ENCODE measurements around the gene ACSL1.

ACSL1 gene

DNA sequence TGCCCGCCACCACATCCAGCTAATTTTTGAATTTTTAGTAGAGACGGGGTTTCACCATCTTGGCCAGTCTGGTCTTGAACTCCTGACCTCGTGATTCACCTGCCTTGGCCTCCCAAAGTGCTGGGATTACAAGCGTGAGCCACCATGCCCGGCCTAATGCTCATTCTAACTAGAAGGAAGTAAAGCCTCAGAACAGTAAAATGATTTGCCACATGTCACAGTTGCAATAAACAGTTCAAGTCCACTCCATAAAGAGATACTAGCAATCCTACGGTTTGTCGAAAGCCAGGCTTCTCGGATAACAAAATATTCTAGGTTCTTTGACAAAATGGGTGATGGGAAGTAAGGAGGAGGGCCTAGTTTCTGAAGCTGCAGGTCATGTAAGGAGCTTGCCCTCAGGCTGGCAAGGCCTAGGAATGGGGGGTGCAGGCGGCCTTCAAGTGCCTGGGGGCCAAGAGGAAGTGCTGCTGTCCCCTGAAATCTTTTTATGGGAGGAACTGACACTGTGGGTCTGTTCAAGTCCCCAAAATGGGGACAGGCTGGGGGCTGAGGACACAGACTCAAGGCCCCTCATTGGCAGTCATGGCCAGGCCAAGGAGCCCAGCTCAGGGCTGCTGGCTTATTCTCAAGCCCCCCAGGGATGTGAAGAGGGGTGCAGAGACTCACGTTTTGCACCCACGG lies 31.8 kb upstream of the ACSL1 start:
- TF ChIP-seq, protein P1, sequence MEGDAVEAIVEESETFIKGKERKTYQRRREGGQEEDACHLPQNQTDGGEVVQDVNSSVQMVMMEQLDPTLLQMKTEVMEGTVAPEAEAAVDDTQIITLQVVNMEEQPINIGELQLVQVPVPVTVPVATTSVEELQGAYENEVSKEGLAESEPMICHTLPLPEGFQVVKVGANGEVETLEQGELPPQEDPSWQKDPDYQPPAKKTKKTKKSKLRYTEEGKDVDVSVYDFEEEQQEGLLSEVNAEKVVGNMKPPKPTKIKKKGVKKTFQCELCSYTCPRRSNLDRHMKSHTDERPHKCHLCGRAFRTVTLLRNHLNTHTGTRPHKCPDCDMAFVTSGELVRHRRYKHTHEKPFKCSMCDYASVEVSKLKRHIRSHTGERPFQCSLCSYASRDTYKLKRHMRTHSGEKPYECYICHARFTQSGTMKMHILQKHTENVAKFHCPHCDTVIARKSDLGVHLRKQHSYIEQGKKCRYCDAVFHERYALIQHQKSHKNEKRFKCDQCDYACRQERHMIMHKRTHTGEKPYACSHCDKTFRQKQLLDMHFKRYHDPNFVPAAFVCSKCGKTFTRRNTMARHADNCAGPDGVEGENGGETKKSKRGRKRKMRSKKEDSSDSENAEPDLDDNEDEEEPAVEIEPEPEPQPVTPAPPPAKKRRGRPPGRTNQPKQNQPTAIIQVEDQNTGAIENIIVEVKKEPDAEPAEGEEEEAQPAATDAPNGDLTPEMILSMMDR (conservative IDR thresholded peaks at IDR 0.05): no peak
- TF ChIP-seq ZFX (IDR thresholded peaks at IDR 0.05): no peak
- no peak overlapping the region for H3K27ac ChIP-seq

GRCh38 chr4:184856277-184856609 lies 30.5 kb upstream of the ACSL1 start:
- no peak overlapping the region for H3K27ac ChIP-seq
- TF ChIP-seq ZFX (IDR thresholded peaks at IDR 0.05): no peak
- TF ChIP-seq, protein P1 (conservative IDR thresholded peaks at IDR 0.05): no peak

DNA sequence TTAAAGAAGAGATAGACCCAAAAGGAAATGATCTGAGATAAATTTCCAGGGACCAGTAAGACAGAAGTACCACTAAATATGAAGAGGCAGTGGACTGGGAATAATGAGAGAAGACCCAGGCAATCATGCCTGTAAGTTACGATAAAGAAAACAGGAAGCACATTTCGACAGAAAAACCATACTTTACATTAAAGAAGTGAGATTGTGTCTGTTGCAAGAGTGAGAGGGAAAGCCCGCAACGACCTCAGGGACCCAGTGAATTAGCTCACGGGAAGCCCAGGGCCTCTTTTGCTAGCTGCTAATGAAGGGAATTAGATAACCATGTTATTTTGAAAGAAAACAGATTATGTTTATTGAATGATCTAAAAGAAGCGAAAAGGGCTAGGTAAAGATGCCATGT lies 28.9 kb upstream of the ACSL1 start:
- H3K27ac ChIP-seq: no peak overlapping the region
- TF ChIP-seq, protein P1 (conservative IDR thresholded peaks at IDR 0.05): no peak
- no peak for TF ChIP-seq ZFX (IDR thresholded peaks at IDR 0.05)

DNA sequence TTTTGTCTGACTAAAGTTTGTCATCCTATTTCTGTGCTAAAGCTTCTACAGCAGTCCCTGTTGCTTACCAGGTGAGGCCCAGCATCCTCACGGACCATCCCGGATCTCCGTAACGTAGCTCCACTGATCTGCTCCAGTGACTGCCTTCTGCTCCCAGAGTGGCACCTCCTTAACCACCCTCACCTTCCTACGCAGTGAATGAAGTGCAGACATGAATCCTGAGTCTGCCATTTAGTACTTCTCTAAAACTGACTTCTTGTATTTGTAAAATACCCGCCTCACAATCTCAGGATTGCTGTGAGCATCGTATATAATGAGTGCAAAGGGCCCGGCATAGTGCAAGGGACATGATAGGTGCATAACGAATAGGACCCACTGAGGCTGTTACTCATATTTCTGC lies 27.7 kb upstream of the ACSL1 start:
- TF ChIP-seq, protein P1 (conservative IDR thresholded peaks at IDR 0.05): no peak
- no peak for TF ChIP-seq ZFX (IDR thresholded peaks at IDR 0.05)
- no peak overlapping the region for H3K27ac ChIP-seq

DNA sequence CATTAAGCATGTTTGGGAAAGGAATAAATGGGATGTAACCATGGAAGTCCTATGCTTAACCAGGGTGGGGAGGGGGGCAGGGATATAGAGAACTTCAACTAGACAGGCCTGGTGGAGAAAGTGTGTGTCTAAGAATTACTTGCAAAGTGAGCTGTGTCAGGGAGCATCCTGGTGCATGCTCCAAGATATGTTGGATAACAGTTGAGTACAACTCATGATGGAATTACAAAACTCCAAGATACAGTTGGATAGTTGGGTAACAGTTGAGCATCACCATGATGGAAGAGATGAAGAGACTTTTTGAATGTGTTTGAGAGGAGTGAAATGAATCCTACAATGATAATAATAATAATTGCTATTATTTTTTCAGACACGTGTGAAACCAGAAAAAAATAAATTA lies 26.1 kb upstream of the ACSL1 start:
- no peak for TF ChIP-seq ZFX (IDR thresholded peaks at IDR 0.05)
- TF ChIP-seq, protein P1 (conservative IDR thresholded peaks at IDR 0.05): no peak
- no peak overlapping the region for H3K27ac ChIP-seq

- H3K27ac ChIP-seq: no peak overlapping the region
- TF ChIP-seq, protein P1 (conservative IDR thresholded peaks at IDR 0.05): no peak
- TF ChIP-seq ZFX (IDR thresholded peaks at IDR 0.05): no peak
Measured at GRCh38 chr4:184851200-184851541, 25.4 kb upstream of the ACSL1 start.

GRCh38 chr4:184850431-184851199 lies 24.8 kb upstream of the ACSL1 start:
- no peak overlapping the region for H3K27ac ChIP-seq
- TF ChIP-seq ZFX (IDR thresholded peaks at IDR 0.05): no peak
- TF ChIP-seq, protein P1 (conservative IDR thresholded peaks at IDR 0.05): no peak
